Measurements from ENCODE around the gene SNX15. TPM values are rescaled to one million over a fixed set of nuclear protein-coding genes. Genes with fewer than 3 reads are reported as not detected.
"Not testable (repeated sequence)": the region's sequence is repeated elsewhere in the genome, so short reads cannot be mapped to it uniquely, and the experiment has no call there.

The SNX15 gene
- total RNA-seq, 1 donor from 2014 or later = 15.5 TPM

- Histone ChIP-seq H3K4me3 (ENCODE audit: low read depth, low read length) (no peak overlapping the region), H3K36me3 (ENCODE audit: control insufficient read depth, insufficient read depth, low read length) (peaks cover 1% of the 10 kb centered on the region), H3K27me3 (ENCODE audit: control insufficient read depth, insufficient read depth, low read length) (no peaks in the 10 kb centered on the region)
- DNase-seq (ENCODE audit: low read depth) (no peak), FAIRE-seq (peak; percentile 7)
- TF ChIP-seq, protein P1, sequence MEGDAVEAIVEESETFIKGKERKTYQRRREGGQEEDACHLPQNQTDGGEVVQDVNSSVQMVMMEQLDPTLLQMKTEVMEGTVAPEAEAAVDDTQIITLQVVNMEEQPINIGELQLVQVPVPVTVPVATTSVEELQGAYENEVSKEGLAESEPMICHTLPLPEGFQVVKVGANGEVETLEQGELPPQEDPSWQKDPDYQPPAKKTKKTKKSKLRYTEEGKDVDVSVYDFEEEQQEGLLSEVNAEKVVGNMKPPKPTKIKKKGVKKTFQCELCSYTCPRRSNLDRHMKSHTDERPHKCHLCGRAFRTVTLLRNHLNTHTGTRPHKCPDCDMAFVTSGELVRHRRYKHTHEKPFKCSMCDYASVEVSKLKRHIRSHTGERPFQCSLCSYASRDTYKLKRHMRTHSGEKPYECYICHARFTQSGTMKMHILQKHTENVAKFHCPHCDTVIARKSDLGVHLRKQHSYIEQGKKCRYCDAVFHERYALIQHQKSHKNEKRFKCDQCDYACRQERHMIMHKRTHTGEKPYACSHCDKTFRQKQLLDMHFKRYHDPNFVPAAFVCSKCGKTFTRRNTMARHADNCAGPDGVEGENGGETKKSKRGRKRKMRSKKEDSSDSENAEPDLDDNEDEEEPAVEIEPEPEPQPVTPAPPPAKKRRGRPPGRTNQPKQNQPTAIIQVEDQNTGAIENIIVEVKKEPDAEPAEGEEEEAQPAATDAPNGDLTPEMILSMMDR (IDR thresholded peaks at IDR 0.05; ENCODE audit: insufficient read depth, low read length, severe bottlenecking) = no peak
Measured at GRCh38 chr11:65019824-65020223, 7.4 kb upstream of the SNX15 start.

DNA sequence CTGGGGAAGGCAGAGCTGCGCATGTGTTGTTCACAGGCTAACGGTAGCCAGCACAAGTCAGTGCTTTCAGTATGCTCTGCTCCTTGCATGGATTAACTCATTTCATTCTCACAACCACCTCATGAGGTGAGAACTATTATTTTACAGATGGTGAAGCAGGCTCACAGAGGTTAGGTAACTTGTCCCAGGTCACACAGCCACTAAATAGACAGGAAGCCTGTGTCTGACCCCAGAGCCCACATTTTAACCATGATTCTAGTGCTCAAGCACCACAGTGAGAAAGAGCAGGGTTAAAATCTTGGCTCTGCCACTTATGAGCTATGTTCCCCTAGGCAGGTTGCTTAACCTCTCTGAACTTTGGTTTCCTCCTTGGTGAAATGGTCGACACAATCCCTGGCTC is 6.2 kb upstream of the SNX15 start:
- FAIRE-seq = no peak
- TF ChIP-seq, protein P1 (IDR thresholded peaks at IDR 0.05; ENCODE audit: insufficient read depth, low read length, severe bottlenecking) = no peak

DNA sequence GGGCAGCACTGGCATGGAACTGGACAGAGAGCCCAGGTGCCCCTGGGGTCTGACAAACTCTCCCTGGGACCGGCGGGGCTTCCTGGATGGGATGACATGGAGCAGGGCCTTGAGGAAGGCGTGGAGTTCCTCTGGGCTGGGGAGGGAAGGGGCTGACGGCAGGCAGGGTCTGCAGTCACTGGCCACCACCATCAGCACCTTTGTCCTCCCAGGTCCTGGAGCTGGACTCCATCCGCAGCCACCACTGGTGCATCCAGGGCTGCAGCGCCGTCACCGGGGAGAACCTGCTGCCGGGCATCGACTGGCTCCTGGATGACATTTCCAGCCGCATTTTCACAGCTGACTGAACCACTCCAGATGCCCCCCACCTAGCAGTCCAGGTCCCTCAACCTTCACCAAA is 5.7 kb upstream of the SNX15 start:
- FAIRE-seq (no peak), DNase-seq (ENCODE audit: low read depth) (no peak)
- Histone ChIP-seq H3K36me3 (ENCODE audit: control insufficient read depth, insufficient read depth, low read length) (peaks cover 1% of the 10 kb centered on the region), H3K27me3 (ENCODE audit: control insufficient read depth, insufficient read depth, low read length) (no peaks in the 10 kb centered on the region), H3K4me3 (ENCODE audit: low read depth, low read length) (no peak overlapping the region)
- TF ChIP-seq, protein P1 (IDR thresholded peaks at IDR 0.05; ENCODE audit: insufficient read depth, low read length, severe bottlenecking) = no peak

More for the DNA sequence above, 6.2 kb upstream of the SNX15 start:
- no peak overlapping the region for H3K4me3 ChIP-seq (ENCODE audit: low read depth, low read length)
- H3K36me3 ChIP-seq (ENCODE audit: control insufficient read depth, insufficient read depth, low read length) = peaks cover 1% of the 10 kb centered on the region
- no peak for DNase-seq (ENCODE audit: low read depth)
- H3K27me3 ChIP-seq (ENCODE audit: control insufficient read depth, insufficient read depth, low read length) = no peaks in the 10 kb centered on the region

GRCh38 chr11:65023502-65023901 is 3.7 kb upstream of the SNX15 start:
- not testable (repeated sequence) for H3K4me3 ChIP-seq (ENCODE audit: low read depth, low read length); DNase-seq (ENCODE audit: low read depth); H3K27me3 ChIP-seq (ENCODE audit: control insufficient read depth, insufficient read depth, low read length); FAIRE-seq; H3K36me3 ChIP-seq (ENCODE audit: control insufficient read depth, insufficient read depth, low read length)

GRCh38 chr11:65026810-65027209 is 429 bp upstream of the SNX15 start:
- DNase-seq (ENCODE audit: low read depth) = peak; percentile 82
- TF ChIP-seq, protein P1 (IDR thresholded peaks at IDR 0.05; ENCODE audit: insufficient read depth, low read length, severe bottlenecking) = no peak
- peak overlapping the region; percentile 68 for H3K4me3 ChIP-seq (ENCODE audit: low read depth, low read length)
- FAIRE-seq = no peak
- peaks cover 1% of the 10 kb centered on the region for H3K36me3 ChIP-seq (ENCODE audit: control insufficient read depth, insufficient read depth, low read length)
- H3K27me3 ChIP-seq (ENCODE audit: control insufficient read depth, insufficient read depth, low read length) = no peaks in the 10 kb centered on the region

DNA sequence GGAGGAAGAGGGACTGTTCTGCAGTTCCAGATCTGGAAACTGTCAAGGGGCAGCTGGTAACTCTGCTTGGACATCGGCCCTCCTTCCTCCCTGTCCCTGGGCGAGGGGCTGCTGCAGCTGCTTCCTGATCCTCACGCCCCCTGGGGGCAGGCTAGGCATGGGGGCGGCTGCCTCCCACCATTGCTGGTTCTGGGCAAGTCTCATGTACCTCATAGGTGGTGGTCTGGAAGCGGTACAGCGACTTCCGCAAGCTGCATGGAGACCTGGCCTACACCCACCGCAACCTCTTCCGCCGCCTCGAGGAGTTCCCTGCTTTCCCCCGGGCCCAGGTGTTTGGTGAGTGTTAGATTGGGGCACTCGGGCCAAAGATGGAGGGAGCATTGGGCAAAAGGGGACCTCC is 5.0 kb downstream of the SNX15 start:
- no peak for DNase-seq (ENCODE audit: low read depth)
- TF ChIP-seq, protein P1 (IDR thresholded peaks at IDR 0.05; ENCODE audit: insufficient read depth, low read length, severe bottlenecking) = no peak
- no peak overlapping the region for H3K4me3 ChIP-seq (ENCODE audit: low read depth, low read length)
- no peak for FAIRE-seq
- no peaks in the 10 kb centered on the region for H3K27me3 ChIP-seq (ENCODE audit: control insufficient read depth, insufficient read depth, low read length)
- H3K36me3 ChIP-seq (ENCODE audit: control insufficient read depth, insufficient read depth, low read length) = peaks cover 12% of the 10 kb centered on the region

All from bronchial epithelial cell (primary cell).